ENCODE results near the gene NUDT3. TPM values are rescaled to one million over a fixed set of nuclear protein-coding genes. Genes with fewer than 3 reads are reported as not detected.
"Not testable (repeated sequence)": the region's sequence is repeated elsewhere in the genome, so short reads cannot be mapped to it uniquely, and the experiment has no call there.

Gene NUDT3
- total and polyA plus RNA-seq, 9 of the 15 experiments (the other 6 are each of a cell fraction or from before 2014, with no cell fraction given) = 5.4 to 81.2 (median 56.4) TPM

- TF ChIP-seq ZBTB12 (CRISPR knock-in tag; IDR thresholded peaks at IDR 0.05) (no peak), ZNF316 (IDR thresholded peaks at IDR 0.05) (no peak), PHB2 (IDR thresholded peaks at IDR 0.05; ENCODE audit: low read depth) (no peak), NFATC3 (IDR thresholded peaks at IDR 0.05) (no peak), CEBPG (CRISPR knock-in tag; IDR thresholded peaks at IDR 0.05) (no peak), CEBPG (tag; conservative IDR thresholded peaks at IDR 0.05 in 1 of 2, IDR thresholded peaks at IDR 0.05 in 1 of 2) (no peak), ZNF511 (CRISPR knock-in tag; IDR thresholded peaks at IDR 0.05) (no peak), ZBTB1 (CRISPR knock-in tag; IDR thresholded peaks at IDR 0.05; ENCODE audit: borderline replicate concordance, low read depth) (no peak), HMGN3 (IDR thresholded peaks at IDR 0.05; ENCODE audit: borderline replicate concordance, extremely low read depth, insufficient read length, low read depth, low read length) (no peak)
Measured at GRCh38 chr6:34412016-34412415, 19.5 kb upstream of the NUDT3 start (continued).

- POLR2A ChIA-PET = interaction anchor here (0.9 kb wide), 1 partner anchor 11 kb away, joined by 3 read pairs; no protein-coding TSS in a partner anchor
- H3K4me2 ChIP-seq (ENCODE audit: insufficient read depth, low read length); H3K9ac ChIP-seq (ENCODE audit: insufficient read depth in 1 of 2, low read depth in 2 of 2, low read length in 2 of 2); BruUV-seq (replicated peaks); H4K20me1 ChIP-seq (replicated peaks; ENCODE audit: control insufficient read depth, insufficient read depth, low read length); H2AFZ ChIP-seq (ENCODE audit: low read depth, low read length); H3K9me3 ChIP-seq (replicated peaks; ENCODE audit: control insufficient read depth, insufficient read depth, low read depth, low read length); intact Hi-C loops (cut with micrococcal nuclease); DNase-seq (ENCODE audit: extremely low read depth in 1 of 4, low spot score in 3 of 4); H3K27me3 ChIP-seq (ENCODE audit: control insufficient read depth in 2 of 2, insufficient read depth in 2 of 2, low read length in 2 of 2); H3K27ac ChIP-seq (ENCODE audit: extremely low read depth, low read depth, low read length); H3K4me3 ChIP-seq; H3K36me3 ChIP-seq (ENCODE audit: control insufficient read depth, insufficient read depth, low read length); CTCF ChIA-PET (ENCODE audit: low intra/inter-chr PET ratio); H3K4me1 ChIP-seq (replicated peaks in 1 of 2; ENCODE audit: control insufficient read depth in 2 of 2, insufficient read depth in 2 of 2, low read length in 2 of 2); H3K9me1 ChIP-seq (ENCODE audit: control insufficient read depth, insufficient read depth, low read length); ATAC-seq; FAIRE-seq; H3K79me2 ChIP-seq (ENCODE audit: control insufficient read depth, insufficient read depth, low read length): not testable (repeated sequence)
- in situ Hi-C loops (cut with MboI) = loop anchor here (5.0 kb wide), 1 partner anchor 216 kb away; no protein-coding TSS in a partner anchor
- TF ChIP-seq RBM25 (IDR thresholded peaks at IDR 0.05; ENCODE audit: low read depth, low read length, severe bottlenecking) = peak; percentile 9
- peak; percentile 83 for TF ChIP-seq ZNF121 (CRISPR knock-in tag; conservative IDR thresholded peaks at IDR 0.05)
- 0 out of 2 replicates have a peak, but pooled peaks have one; percentile 13 for TF ChIP-seq BCOR (IDR thresholded peaks at IDR 0.05)
- WGBS (ENCODE audit: insufficient coverage, low coverage, missing lambda C conversion rate) = 89% methylated on average over 1 of the region's 1 CpG
Measured at GRCh38 chr6:34407915-34408314, 15.4 kb upstream of the NUDT3 start.
